ENCODE data around the gene RGL2. TPM values are rescaled to one million over a fixed set of nuclear protein-coding genes. Genes with fewer than 3 reads are reported as not detected.

Gene RGL2
- total and polyA plus RNA-seq, 2 of the 13 experiments (the other 11 are each of a cell fraction or from before 2014, with no cell fraction given), result 22.9 to 47.4 TPM

DNA sequence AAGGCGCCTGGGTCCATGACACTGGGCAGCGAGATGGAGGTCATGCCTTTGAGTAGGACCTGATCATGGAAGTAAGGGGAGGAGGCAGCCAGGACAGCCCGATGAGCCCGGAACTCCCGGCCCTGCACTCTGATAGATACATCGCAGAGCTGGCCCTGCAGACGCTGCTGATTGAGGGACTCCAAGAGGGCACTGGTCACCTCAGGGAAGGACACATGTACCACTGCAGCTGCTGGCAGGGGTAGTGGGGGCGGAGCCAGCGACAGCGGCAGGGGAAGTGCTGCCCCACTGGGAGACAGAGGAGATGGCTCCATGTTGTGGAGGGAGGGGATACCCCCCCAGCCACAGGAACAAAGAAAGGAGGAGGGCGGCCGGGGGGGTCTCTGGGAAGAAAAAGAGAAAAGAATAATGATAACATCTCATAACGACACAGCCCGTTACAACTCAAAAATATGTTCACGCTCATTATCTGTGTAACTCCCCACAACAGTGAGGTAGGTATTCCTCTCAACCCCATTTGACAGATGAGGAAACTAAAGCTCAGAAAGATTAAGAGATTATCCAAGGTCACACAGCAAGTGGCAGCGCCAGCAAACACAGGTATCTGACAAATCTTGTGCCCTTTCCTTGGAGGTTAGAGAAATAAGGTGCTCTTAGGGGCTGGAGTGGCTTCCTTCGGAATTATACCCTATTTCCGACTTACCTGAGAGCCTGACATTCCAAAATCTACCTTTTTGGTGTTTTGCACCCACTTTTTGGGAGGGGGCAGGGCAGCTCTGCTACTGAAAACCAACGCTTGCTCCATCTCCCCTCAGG, 18.1 kb upstream of the RGL2 start (continued):
- no peak for TF ChIP-seq KDM5A (IDR thresholded peaks at IDR 0.05; ENCODE audit: borderline replicate concordance, low read length)
- no peak for TF ChIP-seq SP1 (IDR thresholded peaks at IDR 0.05)
- peak; percentile 72 for TF ChIP-seq SP1 (CRISPR knock-in tag; IDR thresholded peaks at IDR 0.05)
- TF ChIP-seq, protein P1, sequence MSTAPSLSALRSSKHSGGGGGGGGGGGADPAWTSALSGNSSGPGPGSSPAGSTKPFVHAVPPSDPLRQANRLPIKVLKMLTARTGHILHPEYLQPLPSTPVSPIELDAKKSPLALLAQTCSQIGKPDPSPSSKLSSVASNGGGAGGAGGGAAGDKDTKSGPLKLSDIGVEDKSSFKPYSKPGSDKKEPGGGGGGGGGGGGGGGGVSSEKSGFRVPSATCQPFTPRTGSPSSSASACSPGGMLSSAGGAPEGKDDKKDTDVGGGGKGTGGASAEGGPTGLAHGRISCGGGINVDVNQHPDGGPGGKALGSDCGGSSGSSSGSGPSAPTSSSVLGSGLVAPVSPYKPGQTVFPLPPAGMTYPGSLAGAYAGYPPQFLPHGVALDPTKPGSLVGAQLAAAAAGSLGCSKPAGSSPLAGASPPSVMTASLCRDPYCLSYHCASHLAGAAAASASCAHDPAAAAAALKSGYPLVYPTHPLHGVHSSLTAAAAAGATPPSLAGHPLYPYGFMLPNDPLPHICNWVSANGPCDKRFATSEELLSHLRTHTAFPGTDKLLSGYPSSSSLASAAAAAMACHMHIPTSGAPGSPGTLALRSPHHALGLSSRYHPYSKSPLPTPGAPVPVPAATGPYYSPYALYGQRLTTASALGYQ (CRISPR knock-in tag; IDR thresholded peaks at IDR 0.05), result no peak
- peak; percentile 71 for TF ChIP-seq ZNF629 (CRISPR knock-in tag; conservative IDR thresholded peaks at IDR 0.05)
- TF ChIP-seq PATZ1 (CRISPR knock-in tag; IDR thresholded peaks at IDR 0.05), result peak; percentile 47; the same call in 1 of the 2 replicates

DNA sequence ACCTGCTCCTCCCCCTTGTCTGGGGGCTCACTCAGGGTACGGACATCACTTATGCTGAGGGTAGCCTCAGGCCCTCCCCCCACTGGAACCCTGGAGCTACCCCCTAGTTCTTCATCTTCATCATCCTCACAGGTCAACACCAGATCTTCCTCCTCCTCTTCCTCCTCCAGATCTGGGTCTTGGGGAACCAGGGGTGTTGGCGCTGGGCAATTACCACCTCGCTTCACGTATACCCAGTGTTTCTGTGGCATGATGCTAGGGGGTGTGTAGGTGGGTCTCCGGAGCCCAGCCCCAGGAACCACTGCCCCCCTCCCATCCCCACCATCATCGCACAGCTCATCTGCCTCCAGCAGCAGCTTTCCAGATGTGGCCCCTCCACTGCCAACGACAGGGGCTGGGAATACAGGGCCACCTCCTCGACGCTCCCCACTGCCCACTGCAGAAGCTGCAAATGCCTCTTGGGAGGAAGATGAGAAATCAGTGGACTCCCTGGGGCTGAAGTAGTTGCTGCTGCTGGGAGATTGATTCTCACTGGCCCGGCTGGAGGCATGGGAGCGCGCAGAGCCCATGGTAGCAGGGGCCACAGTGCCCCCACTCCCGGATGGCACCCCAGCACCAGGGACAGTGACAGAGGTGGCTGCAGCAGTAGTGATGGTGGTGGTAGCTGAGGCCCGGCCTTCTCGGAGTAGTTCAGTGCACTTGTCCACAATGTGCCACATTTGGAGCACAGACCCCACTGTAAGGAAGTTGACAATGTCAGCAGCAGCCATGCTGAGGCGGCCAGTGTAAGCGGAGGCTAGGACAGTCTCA, 17.3 kb upstream of the RGL2 start:
- ATAC-seq (no peak), FAIRE-seq (no peak), DNase-seq (ENCODE audit: low spot score) (no peak)
- Histone ChIP-seq H3K79me2 (ENCODE audit: insufficient read depth, low read length) (peaks cover 27% of the 10 kb centered on the region), H3K4me2 (ENCODE audit: low read depth, low read length) (no peak overlapping the region), H2AFZ (ENCODE audit: low read length) (no peak overlapping the region), H3K4me1 (ENCODE audit: insufficient read depth, low read length) (peaks cover 53% of the 10 kb centered on the region), H4K20me1 (ENCODE audit: insufficient read depth, low read length) (peaks cover 3% of the 10 kb centered on the region; the same call in 1 of the 2 replicates), H3K9me3 (ENCODE audit: low read length) (no peaks in the 10 kb centered on the region), H3K27ac (ENCODE audit: extremely low read length, insufficient read depth, low read length) (peak overlapping the region; percentile 41), H3K9ac (ENCODE audit: insufficient read depth, low read depth, low read length) (no peak overlapping the region), H3K27me3 (ENCODE audit: control insufficient read depth in 1 of 2, insufficient read depth in 2 of 2, low read length in 2 of 2) (no peaks in the 10 kb centered on the region; a peak in 1 of 5 replicates), H3K36me3 (replicated peaks in 1 of 2; ENCODE audit: control insufficient read depth in 1 of 2, insufficient read depth in 2 of 2, low read length in 2 of 2) (peaks cover 5 to 26% of the 10 kb centered on the region in 2 experiments), H3K4me3 (replicated peaks in 1 of 3; ENCODE audit: insufficient read depth in 1 of 3, low read depth in 2 of 3, low read length in 3 of 3) (no peak overlapping the region)
- ChIA-PET CTCF (ENCODE audit: low intra/inter-chr PET ratio, low total read pairs) (no interaction called here), POLR2A (interaction anchor here (2.3 to 3.3 kb wide), 2 partner anchors 27 to 117 kb away, joined by 10 to 26 read pairs; partner anchors contain the start of genes PFDN6 and WDR46)
- 93% methylated on average over 15 of the region's 17 CpGs for WGBS (ENCODE audit: low lambda C conversion rate)
- BruUV-seq (replicated peaks), result no TSS peak
- TF ChIP-seq NFIC (IDR thresholded peaks at IDR 0.05; ENCODE audit: low read length) (no peak), AGO2 (optimal IDR thresholded peaks at IDR 0.05; ENCODE audit: low read depth, low read length) (peak; percentile 36)
- intact Hi-C loops (cut with micrococcal nuclease; ENCODE audit: unreplicated experiment) (no loop called here), in situ Hi-C loops (cut with HindIII; ENCODE audit: extremely low pct_ligation_motif_present, low pct_unique_long_range_greater_than_20kb) (no loop called here)

Data from HepG2 (cell line).